ENCODE data around the gene CDCA4.

DNA sequence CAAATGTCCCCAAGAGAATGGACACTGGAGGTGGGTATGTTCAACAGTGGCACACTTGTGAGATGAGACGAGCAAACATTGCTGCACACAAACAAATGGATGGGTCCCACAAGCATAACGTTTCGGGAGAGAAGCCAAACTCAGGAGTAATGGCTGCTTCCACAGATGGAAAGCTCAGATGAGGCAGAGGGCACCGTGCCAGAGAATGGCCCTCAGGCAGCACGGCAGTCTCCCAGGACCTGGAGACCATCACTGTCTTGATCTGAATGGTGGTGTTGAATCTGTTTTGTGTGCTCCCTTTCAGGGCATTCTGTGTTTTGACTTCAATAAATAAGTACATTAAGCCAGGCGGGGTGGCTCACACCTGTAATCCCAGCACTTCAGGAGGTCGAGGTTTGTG lies 8.5 kb upstream of the CDCA4 start:
- TF ChIP-seq CTCF (IDR thresholded peaks at IDR 0.05; ENCODE audit: low read length): no peak
- TF ChIP-seq EZH2 (IDR thresholded peaks at IDR 0.05; ENCODE audit: borderline replicate concordance, low read length): no peak
